ENCODE data around the gene PITPNC1.

DNA sequence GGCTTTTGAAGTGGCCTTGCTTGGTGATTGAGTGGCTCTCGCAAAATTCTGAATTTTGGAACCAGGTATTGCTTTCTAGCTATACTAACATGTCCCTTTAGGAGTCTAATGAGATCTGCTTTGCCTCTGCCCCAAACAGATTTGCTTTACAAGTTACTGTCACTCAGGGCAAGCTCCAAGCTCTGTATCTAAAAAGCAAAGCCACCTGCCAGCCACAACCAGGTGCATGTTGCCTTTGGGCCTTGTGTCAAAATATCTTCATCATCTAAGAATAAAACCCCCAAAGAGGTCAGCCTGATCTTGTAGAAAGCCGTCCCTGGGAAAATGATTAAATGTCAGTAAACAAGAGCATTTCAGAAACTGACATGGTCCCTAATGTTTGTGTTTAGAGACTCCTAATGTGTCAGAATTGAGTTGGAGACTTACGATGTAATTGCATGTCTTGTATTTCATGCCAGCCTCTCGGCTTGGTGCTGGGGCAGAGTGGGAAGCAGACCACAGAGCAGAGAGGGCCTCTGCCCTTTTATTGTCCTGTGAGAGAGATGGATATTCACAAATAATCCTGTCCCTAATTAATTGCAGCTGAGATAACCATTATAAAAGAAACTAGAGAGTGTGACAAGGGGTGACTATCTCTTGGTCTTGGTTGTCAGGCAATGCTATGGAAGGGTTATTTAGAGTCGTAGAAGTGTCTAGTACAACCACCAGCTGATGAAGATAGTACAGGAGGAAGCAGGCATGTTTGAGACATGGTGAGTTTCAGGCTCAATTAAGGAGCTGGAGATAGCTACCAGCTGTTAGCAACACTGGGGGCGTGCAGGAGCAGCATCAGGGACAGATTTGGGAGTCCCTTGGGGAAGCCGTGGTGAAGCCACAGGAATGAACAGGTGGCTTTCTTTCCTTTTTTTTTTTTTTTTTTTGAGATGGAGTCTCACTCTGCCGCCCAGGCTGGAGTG lies 90.7 kb downstream of the PITPNC1 start:
- no peak for TF ChIP-seq CTCF (IDR thresholded peaks at IDR 0.05)
- no peak for TF ChIP-seq POLR2A (IDR thresholded peaks at IDR 0.05)

Data from gastroesophageal sphincter (tissue), 3 donors.